Kasumi-1 (cell line): ENCODE data around the gene GNAQ.
A peak's percentile ranks its signal among the peaks of the same experiment; 100 is the strongest.

Source experiments
- DNase-seq, 2 experiments: peaks; one replicate each; lab custom pipeline; 2025; lab: John Stamatoyannopoulos, UW

The GNAQ gene

DNA sequence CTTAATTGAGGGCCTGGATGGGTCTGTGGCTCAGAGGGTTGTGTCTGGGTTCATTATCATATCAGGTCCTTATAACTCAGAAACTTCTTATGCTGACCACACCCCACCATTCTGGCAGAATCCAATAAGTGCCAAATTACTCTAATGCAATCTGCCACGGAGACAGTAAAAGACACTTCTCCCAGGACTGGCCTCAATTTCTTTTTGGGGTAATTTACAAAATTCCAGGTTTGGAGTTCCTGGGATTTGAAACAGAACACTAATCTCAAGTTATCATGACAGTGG is 187.8 kb downstream of the GNAQ start:
- DNase-seq, result no peak

DNA sequence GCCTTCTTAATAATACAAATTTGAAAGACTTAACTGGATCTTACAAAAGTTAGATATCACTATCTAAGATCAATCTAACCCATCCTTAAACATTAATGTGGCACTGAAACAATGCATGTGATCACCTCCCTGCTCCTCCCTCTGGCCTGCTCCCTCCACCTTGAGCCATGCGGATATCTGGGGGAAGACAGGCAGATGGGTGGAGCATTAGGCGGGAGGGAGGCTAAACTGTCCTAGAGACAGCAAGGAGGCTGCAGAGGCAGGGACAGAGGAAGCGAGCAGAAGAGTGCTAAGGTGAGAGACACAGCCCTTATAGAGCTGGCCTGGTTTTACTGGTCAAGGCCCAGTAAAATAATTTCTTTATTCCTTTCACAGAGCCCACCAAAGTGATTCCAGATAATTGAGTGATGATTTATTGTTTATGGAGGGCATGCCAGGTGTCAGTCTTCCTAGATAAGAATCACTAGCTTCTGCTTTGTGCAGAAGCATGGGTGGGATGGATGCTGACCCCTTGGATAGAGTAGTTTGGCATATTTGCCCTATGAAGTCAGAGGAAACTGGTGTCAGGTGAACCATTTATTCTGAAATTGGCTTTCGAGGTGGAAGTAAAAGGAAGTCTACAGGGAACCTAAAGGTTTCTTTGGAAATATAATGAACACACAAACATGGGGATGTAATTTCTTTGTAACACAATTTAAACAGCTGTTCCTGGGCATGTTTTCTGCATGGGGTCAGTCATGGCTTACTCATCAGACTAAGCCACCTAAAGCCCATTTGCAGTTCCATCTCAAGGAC is 188.3 kb downstream of the GNAQ start:
- no peak for DNase-seq

DNA sequence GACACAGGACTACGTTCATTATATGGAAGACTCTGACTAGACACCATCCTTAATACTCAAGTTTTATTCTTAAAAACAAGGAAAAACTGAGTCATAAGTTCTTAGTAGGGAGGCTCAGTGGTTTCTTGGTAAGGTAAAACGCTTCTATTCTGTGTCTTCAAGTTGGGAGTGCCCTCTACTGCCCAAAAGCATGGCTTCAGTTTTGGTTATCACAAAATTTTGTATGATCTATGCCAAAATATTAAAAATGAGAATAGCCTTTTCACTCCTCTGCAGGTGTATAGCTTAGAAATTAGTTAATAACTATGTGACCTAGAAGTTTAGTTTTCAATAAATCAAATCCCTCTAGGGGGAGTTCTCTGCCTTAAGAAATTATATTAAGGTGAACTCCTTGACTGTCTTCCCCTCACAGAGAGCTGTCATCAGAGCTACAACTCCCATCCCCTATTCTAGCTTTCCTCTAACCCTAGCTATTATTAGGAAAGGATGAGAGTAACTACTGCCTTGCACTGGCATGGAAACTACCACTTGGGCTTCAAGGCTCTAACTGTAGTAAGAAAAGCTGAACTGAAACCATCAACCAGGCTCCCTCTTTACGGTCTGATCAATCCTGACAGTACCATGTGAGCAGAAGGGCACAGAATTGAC is 189.7 kb downstream of the GNAQ start:
- DNase-seq, result peak; percentile 51 to 68

DNA sequence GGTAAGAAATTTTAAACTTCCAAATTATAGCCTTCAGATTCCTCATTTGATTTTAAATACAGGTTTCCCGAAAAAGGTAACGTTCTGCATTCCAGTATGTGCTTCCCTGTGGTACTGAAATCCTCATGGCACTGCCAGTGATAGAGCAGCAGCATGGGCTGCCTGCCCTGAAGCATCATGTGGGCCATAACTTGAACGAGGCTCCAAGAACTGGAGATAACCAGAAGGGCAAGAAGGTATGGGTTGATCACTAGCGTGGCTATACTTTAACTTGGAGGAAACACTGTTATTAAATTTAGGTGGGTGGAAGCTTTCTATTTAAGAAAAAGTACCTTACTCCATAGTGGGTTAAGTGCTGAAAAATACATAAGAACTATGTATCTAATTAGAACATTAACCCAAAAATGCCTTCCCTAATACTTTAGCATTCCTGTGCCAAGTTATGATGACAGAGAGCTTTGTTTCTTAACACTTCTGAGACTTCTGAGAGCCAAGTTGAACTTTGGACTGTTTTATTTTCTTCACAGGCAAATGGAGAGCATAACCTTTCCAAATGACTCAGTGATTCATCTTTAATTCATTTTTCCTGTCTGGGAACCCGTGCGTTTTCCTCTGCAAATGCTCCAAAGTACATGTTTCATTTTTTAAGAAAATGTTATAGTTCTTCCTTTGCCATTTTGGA is 192.0 kb downstream of the GNAQ start:
- DNase-seq, result no peak

DNA sequence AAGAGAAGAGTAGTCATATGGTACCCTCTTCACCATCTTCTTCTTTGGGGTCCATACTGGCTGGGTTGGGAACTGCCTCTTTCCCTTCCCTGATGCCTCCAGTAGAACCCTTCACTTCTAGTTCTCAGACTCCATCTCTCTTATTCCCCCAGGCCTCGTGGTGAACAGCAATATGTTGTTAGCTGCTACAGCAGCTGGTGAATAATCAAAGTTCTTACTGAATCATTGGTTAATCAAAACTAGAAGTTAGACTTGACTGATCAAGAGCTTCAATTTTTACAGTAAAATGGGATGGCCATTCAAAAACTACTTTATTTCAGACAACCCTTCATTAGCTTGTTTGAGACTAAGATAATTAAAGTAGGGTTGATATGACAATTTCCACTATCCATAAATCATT is 192.6 kb downstream of the GNAQ start:
- DNase-seq, result no peak

DNA sequence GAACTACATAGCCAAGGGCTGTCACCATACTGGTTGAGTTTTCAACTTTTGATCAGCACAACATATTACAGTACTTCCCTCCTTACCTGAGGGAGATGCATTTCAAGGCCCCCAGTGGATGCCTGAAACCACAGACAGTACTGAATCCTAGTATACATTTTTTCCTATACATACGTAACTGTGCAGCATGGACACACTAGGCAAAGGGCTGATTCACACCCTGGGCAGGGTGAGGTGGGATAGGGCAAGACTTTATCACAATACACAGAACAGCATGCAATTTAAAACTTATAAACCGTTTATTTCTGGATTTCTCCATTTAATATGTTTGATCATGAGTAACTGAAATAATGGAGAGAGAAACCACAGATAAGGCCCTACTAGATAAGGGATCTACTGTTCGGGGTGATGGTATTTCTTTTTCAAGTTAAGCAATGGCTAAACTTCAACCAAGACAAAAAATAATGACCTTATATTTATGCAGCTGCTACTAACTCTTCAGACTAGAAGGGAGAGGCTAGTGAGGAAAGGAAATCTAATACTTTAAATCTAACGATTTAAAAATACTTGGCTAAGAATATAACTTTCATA is 196.6 kb downstream of the GNAQ start:
- no peak for DNase-seq

DNA sequence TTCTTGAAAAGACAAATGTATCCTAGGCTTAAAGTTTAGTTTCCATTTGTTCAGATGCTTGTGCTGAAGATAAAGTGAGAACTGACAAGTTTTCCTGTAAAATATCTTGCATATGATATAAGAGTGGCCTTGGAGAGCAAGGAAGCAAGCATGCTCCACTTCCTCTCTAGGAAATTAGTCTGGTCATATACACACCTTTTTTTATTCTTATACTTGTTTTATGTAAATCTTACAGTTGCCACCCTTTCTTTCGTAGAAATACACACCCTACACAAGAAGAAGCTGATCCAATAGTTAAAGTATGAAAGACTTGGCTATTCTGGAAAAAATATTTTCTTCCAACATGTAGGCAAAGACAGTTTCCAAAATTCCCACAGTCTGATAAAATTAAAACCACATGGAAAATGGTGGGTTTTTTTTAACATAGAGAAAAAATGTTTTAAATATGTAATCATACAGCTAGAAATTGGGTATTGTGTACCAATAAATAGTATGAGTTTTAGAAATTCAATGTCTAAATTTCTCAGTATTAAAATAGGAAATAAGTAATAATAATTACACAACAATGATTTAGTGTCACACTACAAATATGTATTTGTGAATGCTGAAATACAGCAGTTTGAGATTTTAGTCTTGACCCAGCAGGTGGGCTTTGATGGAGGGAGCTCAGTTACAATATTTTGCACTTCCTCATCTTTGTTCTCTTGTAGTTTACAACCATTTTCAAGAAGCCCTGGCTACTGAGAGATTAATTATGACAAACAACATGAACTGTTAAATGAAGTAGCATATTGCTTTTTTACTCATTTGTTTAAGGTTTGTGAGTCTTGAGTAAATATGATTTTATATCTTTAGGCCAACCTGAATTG is 197.8 kb downstream of the GNAQ start:
- DNase-seq, result no peak

DNA sequence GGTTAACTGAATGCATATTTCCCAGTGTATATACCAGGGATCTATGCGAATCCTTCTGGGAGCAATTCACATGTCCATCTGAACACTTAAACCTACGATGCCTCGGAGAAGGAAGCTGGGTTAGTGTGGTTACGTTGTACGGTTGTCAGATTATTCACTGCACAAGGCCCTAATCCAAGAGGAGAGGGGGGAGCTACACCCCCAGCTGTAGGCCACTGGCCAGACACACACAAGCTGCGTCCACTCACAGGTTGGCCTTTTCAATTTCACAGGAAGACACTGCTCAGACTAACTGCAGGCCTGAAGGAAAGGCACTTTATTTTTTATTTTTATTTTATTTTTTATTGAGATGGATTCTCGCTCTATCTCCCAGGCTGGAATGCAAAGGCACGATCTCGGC is 199.0 kb downstream of the GNAQ start:
- DNase-seq, result no peak

DNA sequence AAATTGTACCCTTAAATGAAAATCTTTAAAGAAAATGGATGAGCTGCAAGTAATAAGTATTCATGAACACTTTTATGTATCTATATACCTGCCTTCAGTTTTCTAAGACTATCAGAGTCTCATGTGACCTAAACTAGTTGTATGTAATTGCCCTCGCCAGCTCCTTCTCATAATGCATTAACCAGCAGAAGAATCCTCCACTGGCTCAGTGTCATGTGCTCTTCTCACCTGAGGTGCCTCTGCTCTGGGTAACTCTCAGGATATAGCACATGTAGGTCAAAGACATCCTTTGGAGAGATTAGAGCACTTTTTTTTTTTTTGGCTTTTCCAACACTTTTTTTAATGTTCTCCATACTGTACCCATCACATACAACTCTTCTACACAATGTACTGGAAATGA is 199.8 kb downstream of the GNAQ start:
- DNase-seq, result no peak

DNA sequence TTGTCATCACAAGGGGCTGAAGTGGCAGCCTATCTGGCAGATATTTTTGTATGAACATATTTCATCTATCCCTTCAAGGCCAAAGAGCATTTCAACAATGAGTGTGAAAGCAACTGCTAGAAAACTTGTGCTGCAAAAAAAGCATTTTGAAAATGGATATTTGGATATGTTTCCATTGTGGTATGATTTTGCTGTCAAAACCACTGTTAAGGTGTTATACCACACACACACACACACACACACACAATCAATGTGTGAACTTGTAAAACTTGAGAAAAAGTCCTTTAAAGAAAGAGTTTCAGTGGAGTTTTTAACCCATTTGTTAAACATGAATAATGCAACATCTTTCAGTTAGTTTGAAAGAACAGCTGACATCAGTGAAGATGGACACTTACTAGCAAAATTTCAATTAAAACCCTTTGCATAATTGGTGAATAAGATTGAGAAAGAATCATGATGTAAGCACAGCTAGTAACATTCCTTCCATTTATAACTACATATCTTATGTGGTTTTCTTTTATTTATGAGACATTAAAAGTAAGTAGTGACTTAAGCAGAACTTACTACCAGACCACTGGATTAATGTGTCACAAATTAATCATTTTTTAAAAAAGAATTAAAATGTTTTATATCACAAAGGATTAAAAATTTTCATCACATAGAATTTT is 200.9 kb downstream of the GNAQ start:
- DNase-seq, result no peak

DNA sequence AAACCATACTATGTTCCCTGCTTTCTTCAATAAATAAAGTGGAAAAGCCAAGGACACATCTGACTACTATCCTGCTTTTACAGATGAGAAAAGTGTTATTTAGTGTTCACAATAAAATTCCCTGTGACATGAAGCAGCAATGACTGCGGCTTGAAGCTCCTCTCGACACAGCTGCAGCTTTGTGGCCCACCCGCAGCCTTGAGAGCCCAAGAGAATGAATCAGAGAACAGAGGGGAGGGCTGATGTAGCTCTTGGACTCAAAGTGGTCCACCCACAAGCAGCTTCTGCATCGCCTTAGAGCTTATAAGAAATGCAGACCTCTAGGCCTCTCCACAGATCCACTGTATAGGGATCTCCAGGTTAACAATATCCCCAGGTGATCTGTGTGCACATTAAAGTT is 202.2 kb downstream of the GNAQ start:
- DNase-seq, result no peak

DNA sequence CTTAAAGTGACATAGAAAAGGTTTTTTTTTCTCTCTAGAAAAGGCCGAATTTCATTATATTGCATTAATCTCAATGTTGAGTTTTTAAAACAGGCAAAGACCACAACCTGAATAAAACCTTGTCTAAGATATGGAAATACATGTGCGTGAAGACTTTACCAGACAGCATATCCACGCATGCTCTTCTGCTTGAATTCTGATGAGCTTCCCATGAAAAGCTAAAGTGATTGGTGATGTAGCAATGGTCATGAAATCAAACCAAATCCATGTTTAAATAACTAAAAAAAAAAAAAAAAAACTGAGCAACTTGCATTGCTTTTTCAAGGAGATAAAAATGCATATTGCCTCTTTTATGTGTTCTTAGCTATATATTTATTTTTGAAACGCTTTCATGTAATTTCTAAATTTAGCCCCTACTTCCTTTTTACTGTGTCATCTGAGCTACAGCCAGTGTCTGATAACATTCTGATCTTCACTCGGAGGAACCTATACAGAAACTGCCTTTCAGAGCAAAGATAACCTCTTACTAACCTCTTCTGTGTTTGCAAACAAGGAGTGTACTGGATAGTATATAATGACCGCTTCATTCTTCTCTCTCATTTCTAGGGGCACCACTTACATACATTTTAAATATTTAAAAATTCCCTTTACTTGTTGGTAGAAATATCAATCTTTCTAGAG is 204.4 kb downstream of the GNAQ start:
- DNase-seq, result peak; percentile 74 to 76

DNA sequence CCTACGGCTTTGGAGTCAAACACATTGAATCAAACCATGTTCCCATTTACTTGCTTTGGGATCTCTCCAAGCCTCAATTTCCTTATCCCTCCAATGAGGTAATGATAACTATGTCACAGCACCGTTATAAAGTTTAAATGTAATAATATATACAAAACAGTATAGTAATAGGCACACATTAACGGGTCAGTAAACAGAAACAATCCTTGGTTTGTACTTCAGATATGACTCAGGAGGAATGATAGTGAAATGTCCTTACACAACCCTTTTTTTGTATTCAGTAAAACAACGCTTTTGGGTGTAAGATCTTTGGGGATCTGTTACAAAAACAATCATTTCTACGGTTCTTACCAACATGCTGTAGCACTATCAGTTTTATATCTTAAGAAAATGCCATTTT is 205.0 kb downstream of the GNAQ start:
- DNase-seq, result no peak

DNA sequence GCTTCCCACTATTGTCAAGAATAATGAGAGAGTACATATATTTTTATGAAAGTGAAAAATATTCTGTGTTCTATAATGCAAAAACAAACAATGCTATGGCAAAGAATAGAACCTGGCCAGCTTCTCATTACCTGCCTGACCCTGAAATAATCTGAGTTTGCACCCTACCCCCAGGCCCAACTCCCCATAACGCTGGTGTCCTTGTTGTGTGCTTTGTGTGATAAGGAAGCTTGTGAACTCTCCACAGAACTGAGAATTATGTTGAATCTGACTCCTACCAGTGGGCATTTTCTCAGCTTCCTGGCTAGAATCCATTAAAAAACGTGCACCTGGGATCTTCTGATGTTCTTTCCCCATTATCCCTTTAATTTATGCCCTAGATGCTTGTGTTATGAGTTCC is 205.5 kb downstream of the GNAQ start:
- DNase-seq, result no peak

DNA sequence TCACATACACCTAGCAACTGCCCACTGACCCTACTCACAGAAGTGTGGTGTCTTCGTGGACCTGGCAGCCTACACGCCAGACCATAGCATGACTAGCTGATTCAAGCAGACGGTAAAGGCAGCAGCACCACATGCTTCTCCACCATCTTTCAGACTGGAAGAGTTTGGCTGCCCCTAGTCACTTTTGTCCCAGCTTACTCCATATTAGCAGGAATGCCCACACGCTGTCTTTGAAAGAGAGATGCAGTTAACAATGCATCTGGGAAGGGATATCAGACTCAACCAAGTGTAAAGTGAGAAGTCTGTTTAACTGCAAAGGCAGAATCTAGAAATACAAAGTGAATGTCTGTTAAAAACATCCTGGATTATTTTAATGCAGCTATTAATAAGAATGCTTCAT is 206.2 kb downstream of the GNAQ start:
- DNase-seq, result no peak

DNA sequence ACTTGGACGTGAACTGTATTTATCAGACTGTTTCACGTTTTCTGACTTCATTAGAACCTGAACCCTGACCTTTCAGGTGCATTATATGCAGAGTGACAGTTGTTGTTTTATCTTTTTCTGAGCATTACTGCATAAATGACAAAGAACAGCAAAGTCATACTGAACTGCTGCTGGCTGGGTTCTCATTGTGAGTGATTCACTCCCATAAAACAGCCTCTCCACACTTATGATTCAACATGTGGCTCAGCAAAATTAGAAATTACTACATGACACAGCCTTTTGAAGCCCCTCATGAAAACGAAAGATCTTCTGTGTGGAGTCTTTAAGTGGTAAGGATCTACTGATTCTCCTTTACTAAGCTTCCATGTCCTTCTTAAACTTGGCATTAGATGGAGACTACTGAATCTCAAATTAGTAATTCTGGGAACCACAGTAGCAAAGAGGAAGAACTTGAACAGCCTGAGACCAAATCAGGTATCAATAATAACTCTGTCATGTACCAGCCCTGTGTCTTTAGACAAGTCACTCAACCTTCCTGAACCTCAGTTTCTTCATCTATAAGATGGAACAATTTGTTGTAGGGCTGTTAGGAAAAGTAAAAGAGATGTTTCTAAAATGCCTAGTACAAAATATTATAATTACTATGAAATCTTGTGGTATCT is 211.2 kb downstream of the GNAQ start:
- DNase-seq, result peak in 1 of 2 experiments; percentile 18

DNA sequence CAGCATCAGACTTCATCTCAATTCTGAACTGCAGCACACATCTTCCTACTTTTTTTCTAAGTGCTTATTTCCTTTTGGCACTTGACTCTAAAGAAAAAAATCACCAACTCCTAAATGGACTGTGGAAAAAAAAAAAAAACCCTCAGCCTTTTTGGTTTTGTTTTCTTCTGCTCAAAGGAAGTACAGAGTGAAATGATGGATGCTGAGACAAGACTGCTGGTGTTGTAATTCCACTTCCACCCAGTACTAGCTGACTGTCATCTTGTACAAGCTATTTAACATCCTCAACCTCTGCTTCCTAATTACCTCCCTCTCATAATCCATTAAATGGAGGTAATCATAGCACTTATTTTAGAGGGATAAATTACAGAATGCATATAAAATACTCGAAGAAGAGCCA is 212.0 kb downstream of the GNAQ start:
- peak; percentile 47 to 49 for DNase-seq

DNA sequence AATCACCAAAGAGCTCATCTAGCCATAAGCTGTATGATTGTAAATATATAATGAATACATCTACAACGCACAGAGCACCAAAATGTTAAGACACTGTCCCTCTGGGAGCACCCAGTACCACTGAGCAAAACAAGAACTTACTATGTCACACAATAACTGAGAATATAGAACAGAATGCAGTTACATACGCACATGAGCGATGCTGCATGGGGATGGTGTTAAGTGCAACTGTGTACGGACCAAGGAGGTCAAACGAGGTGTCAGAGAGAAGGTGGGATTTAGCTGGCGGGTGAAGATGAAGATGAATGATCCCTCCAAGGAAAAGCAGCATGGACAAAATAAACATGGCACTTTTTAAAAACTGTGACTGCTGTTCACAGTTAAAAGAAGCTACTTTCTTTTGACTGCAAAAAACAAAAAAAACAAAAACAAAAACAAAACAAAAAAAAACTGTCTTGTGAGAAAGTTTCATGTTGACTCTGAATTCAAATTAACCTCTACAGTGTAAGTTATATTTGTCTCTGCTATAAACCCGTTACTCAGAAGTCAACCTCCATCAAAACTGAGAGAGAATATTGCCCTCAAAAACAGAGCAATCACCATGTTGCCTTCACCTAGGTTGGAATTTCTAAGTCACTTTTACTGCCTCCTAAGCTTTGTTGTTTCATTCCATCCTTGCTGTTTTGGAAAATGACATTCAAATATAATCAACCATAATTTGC is 213.9 kb downstream of the GNAQ start:
- no peak for DNase-seq

DNA sequence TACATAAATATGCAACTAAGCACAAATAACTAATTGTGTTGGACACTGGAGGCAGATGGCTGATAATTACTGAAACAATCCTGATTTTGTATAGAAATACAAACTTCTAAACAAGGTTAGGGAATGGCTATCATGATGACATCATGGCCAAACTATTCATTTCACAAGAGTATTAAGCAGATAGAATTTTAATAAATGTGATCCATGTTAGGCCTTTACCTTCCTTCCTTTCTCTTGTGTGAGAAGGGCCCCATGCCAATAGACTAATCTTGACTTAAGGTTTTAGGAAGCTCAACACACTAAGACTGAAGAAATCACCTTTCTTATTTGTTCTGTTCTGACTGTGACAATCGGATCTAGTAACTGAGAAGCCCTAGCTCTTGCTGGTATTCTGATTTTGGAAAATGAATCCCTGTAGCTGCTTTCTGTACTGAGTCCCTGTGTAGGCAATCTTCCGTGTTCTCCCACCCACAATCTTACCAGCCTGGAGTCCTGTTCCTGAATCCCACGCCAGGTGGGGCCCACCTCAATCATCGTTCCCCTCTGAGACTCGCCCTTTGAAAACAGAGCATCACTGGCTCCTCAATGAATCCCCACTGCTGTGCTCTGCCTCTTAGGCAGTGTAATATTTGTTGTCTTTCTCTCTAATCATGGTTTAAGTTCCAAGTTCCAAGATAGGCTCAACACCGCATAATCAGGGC is 214.8 kb downstream of the GNAQ start:
- DNase-seq, result no peak
